HK-2 (cell line): ENCODE results near the gene CALCOCO1.
"Not testable (repeated sequence)": the region's sequence is repeated elsewhere in the genome, so short reads cannot be mapped to it uniquely, and the experiment has no call there.

ENCODE experiments used
- DNase-seq: peaks from one replicate; pipeline ENCODE4 v3.0.0-alpha.2; 2018; ENCODE audit not compliant: unreplicated experiment

The CALCOCO1 gene

DNA sequence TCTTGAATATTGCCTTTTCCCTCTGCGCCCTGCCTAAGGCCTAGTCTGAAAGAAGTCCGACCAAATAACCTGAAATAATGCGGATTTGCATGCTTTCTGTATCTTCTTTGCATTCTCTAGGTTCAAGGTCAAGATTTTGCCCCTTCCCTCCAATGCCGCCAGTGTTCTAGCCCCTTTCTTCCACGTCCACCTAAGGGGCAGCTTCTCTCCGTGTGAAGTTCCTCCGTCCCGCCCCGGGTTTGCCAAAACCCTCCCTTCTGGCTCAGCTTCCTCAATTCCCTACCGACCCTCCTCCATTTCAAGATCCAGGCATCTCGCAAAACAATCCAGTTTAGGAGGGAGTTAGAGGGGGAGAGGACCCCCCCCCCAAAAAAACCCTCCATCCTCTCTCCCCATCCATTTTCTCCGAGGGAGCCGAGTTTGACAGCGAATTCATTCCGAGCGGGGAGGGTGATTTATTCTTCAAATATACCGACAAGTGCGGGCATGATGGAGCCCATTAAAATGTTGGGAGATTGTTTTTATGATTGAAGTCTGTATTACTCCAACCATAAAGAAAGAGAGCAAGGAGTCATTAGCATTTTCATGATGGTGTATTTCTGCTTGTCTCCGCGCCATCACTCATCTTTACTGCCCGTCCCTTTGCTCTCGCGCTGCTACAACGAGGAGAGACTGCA, 30.5 kb downstream of the CALCOCO1 start:
- no peak for DNase-seq

GRCh38 chr12:53696285-53696654, 31.0 kb downstream of the CALCOCO1 start:
- DNase-seq, result peak; percentile 72

DNA sequence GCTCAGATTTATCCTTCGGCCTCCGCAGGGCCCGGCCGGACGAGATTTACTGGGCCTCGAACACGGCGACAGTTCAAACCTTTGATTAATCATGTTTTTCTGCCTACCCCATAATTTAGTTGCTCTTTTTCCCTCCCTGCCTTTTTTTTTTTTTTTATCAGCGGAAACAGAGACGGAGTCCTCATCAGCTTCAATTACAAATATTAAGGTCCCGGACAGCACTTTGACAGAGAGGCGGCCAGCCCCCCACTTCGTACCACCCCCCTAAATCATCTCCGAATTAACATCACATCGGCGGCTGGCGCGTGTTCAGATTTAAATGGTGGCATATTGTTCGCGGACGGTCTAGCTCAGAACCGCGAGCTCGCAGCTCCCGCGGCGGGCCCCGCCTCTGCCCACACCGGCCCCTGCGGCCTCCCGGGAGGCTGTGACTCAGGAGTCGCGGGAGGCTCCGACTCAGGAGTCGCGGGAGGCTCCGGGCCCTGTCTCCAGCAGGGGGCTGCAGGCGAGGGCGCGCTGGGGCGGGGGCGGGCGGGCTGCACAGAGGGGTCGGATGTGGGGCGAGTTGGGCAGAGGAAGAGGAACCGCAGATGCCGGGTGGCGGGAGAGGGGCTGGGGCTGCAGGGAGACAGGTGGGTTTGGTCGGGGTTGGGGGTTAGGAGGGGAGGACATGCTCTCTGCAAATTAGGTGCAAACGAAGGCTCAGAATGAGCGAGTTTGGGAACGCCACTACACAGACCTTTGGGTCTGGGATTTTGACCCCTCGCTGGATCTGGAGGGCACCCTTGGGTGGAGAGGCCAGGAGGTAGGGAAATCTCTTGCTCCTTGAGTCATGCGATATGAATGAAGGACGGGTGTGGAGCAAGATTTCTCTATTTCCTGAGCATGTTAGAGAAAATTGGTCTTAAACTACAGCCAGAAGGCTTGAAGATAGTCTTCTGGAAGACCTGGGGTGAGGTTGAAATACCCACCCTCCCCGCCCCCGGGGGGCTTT, 31.8 kb downstream of the CALCOCO1 start:
- DNase-seq, result peak; percentile 71

GRCh38 chr12:53694756-53695151, 32.5 kb downstream of the CALCOCO1 start:
- DNase-seq, result no peak

GRCh38 chr12:53688134-53688533, 39.1 kb downstream of the CALCOCO1 start:
- no peak for DNase-seq

GRCh38 chr12:53686436-53686835, 40.8 kb downstream of the CALCOCO1 start:
- DNase-seq, result no peak

DNA sequence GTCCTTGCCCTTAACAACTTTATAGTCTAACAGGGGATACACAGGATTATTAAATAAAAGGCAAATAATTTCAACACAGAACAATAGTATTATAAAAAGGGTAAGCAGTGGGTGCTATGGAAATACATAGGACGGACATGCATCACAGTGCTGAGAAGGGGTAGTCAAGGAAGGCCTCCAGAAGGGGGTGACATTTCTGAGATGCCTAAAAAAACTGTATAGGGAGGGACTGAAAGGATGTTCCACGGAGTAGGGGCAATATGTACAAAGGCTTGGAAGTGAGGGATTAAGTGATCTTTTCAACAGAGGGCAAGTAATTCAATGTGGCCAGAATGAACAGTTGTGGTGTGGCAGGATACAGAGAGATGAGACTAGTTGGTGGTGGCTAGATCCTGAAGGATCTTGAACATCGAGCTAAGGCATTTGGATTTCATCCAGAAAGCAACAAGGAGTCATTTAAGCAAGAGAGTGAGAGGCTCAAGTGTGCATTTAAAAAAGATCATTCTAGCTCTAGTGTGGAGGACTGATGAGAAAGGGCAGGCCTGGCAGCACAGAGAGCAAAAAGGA, 42.5 kb downstream of the CALCOCO1 start:
- DNase-seq, result no peak

DNA sequence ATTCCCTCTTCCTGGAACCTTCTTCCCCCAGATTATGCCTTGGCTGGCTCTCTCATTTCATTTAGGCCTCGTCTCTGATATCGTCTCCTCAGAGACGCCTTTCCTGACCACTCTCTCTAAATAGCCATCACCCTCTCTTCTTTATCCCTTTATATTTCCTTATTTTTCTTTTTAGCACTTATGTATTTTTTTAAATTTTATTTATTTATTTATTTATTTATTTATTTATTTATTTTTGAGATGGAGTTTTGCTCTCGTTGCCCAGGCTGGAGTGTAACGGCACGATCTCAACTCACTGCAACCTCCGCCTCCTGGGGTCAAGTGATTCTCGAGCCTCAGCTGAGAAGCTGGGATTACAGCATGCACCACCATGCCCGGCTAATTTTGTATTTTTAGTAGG, 43.3 kb downstream of the CALCOCO1 start:
- no peak for DNase-seq

DNA sequence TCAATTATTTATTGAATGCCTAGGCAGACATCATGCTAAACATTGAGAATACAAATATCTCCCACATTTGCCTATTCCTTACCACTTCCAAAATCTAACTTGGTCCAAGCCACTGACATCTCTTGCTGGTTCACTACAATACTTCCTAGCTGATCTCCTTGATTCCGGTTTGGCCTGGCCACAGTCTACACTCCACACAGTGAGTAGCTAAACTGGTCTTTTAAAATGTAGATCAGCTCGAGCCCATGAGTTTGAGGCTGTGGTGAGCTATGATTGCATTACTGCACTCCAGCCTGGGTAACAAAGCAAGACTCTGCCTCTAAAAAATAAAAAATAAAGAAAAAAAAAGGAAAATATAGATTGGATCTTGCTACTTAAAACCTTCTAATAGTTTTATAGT, 43.8 kb downstream of the CALCOCO1 start:
- DNase-seq, result no peak

- DNase-seq, result not testable (repeated sequence)
These were observed 47.2 kb downstream of the CALCOCO1 start for GRCh38 chr12:53680061-53680460.

- DNase-seq, result no peak
These were observed 49.5 kb downstream of the CALCOCO1 start for GRCh38 chr12:53677800-53678148.

DNA sequence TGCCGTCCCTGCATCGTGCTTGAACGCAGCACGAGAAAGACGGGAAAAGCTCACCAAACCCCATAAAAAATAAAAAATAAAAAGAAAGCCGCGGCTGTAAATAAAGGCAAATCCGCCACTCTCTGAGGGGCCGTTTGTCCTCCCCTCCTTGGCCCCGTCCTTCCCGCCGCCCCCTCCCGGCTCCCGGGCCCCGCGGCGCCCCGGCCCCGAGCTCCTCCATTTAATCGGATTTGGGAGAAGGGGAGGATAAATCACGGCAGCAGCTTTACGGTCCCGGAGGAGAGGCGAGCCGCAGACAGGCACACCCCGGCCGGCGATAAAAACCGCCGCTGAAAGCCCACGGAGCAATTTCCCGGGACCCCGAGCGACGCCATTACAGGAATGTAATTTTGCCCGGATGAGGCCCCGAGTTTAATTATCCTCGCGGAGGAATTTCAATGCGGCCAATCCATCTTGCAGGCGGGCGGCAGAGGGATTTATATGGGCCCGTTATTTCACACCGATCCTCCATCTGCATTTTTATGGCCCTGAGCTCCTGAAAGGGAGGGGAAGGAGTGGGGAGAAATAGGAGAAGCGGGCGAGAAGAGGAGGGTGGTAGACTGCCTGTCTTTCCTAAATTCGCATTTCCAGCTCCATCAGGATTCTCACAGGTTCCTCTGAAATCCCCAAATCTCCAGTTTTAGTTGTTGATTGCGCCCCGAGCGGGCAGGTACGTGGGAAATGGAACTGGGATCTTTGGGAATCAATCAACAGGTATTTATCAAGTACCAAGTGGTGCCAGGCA, 50.0 kb downstream of the CALCOCO1 start:
- DNase-seq, result no peak

DNA sequence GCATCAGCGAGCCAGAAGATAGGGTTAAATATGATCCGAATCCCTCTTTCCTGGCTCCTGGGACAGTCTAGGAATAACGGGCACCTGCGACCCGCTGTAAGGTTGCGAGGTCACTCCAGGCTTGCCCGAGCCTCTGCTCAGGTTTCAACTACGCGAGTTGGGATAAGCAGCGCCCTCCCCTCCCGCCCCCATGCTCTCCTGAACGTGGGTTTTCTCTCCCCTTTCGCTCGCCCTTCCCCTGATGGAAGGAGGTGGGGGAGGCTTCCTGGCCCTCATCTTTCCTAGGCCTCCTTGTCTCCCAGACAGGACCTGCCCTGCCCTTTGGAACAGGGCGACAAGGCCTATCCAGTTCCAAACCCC, 50.6 kb downstream of the CALCOCO1 start:
- no peak for DNase-seq

GRCh38 chr12:53675701-53676607, 51.3 kb downstream of the CALCOCO1 start, which contains the start of gene ATP5MC2:
TSS of gene ATP5MC2 (minus strand) at chr12:53676083. CDS start at chr12:53672614, 3,469 bp downstream.
- DNase-seq, result peak; percentile 98

DNA sequence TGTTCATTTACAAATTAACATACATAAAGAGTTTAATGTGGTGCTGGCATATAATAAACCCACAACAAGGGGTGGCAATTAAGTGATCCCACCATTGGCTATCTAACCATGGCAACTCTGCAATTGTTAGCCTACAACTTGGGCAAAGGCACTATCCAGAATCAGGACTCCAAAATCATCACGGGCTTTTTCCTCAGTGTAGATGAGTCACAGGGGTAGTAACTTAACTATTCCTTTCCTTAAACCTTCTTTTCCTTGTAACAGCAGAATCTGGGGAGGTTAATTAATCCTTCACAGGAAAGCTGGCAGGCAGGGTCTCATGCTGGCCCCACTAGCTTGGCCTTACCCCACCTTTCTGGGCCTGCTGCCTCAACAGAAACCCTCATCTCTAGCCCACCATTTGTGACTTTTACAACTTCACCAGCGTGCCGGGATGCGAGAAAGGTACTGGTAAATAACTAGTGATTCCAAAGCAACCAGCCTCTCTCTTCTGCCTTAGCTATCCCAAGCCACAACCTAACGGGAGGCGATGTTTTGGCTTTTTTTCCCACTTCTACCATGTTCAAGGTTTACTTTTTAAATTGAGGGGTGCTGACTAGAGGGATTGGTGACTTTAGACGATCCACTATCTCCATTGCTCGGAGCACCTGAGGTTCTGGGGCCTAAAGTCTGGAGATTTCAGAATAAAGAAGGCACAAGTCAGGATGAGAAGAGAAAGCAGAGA, 52.1 kb downstream of the CALCOCO1 start:
- peak; percentile 3 for DNase-seq

- DNase-seq, result no peak
These were observed 56.3 kb downstream of the CALCOCO1 start for GRCh38 chr12:53670971-53671370.

DNA sequence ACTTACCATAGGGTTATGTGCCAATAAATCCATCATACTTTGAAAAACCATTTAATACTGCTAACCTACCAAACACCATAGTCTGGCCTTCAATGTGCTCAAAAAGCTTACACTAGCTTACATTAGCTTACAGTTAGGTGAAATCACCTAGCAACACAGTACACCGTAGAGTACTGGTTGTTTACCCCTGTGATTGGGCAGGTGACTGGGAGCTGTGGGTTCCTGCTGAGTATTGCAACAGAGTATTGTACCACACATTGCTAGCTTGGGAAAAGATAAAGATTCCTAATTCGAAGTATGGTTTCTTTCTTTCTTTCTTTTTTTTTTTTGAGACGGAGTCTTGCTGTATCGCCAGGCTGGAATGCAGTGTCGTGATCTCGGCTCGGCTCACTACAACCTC, 56.9 kb downstream of the CALCOCO1 start:
- DNase-seq, result no peak

DNA sequence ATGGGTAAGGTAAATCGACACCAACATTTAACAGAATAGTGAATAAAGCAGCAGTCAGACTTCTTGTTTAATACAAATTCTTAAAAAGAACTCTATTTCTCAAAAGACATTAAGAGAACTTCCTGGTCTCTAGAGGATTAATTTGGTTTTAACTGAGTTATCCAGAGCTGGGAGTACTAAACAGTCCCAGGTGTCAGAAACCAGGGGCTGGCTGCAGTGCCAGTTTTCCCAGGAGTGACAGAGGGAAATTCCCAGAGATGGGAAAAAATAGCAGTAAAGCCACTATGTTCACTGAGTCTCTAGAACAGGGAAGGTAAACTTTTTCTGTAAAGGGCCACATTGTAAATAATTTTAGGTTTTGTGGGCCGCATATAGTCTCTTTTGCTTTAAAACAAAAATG, 60.2 kb downstream of the CALCOCO1 start:
- DNase-seq, result no peak

DNA sequence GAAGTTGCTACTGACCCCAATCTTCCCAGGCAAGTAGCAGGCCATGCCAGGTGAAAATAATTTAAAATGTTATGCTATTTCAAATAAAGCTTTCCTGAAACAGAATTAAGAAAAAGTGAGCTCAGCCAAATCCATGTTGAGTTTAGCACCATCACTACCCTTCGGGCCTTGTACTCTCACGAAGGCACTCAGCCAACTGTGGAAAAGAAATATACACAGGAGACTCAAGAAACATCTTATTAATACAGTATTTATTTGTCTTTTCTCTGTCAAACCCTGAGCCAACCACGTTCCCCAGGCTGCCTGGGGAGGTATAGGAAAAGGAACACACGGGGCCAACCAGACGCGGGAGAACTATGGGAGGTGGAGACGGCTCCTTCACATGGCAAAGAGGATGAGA, 62.3 kb downstream of the CALCOCO1 start:
- no peak for DNase-seq

DNA sequence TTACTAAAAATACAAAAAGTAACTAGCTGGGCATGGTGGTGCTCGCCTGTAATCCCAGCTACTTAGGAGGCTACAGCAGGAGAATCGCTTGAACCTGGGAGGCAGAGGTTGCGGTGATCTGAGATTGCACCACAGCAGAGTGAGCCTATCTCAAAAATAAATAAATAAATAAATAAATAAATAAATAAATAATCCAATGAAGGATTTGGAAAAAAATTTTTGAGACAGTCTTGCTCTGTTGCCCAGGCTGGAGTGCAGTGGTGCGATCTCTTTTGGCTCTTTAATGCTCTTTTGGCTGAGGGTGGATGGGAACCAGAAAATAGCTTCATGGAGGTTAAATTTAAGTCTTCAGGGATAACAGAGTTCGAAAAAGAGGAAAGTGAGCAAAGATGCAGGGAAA, 63.1 kb downstream of the CALCOCO1 start:
- DNase-seq, result no peak
